NCI-H82 treated with DMSO at 0.1 percent for 48 hours (cell line): ENCODE data around the gene ZNF548.
"Not testable (repeated sequence)": the region's sequence is repeated elsewhere in the genome, so short reads cannot be mapped to it uniquely, and the experiment has no call there.

Experiments
- DNase-seq: peaks from one replicate; lab custom pipeline; 2025; ENCODE audit not compliant: unreplicated experiment; lab: John Stamatoyannopoulos, UW

ZNF548 gene

GRCh38 chr19:57389730-57390598 is at the start of gene ZNF548:
TSS of gene ZNF548 (plus strand) at chr19:57389854. CDS start at chr19:57390100, 246 bp downstream.
- DNase-seq = peak; percentile 95

GRCh38 chr19:57342582-57342981 is 47.1 kb upstream of the ZNF548 start:
- DNase-seq = no peak

GRCh38 chr19:57348136-57348535 is 41.5 kb upstream of the ZNF548 start:
- no peak for DNase-seq

GRCh38 chr19:57350877-57351805 is 38.5 kb upstream of the ZNF548 start, which contains the start of gene ZNF304:
TSS of gene ZNF304 (plus strand) at chr19:57351271. CDS start at chr19:57351665, 394 bp downstream.
- peak; percentile 79 for DNase-seq

GRCh38 chr19:57351867-57352266 is 37.8 kb upstream of the ZNF548 start:
- no peak for DNase-seq

- DNase-seq = no peak
Observed at GRCh38 chr19:57355916-57356315, 33.7 kb upstream of the ZNF548 start.

- no peak for DNase-seq
Observed at GRCh38 chr19:57357406-57357805, 32.2 kb upstream of the ZNF548 start.

- DNase-seq = no peak
Observed at GRCh38 chr19:57359300-57359699, 30.4 kb upstream of the ZNF548 start.

- DNase-seq = no peak
Observed at GRCh38 chr19:57362419-57362818, 27.2 kb upstream of the ZNF548 start.

- peak; percentile 91 for DNase-seq
Observed at GRCh38 chr19:57362997-57363687, 26.5 kb upstream of the ZNF548 start, which contains the start of the genes TRAPPC2B and ZNF547. TSS of gene TRAPPC2B (plus strand) at chr19:57363551. CDS start at chr19:57364834, 1,283 bp downstream. TSS of gene ZNF547 (plus strand) at chr19:57363551. CDS start at chr19:57368556, 5,005 bp downstream.

GRCh38 chr19:57363688-57364181 is 25.9 kb upstream of the ZNF548 start:
- no peak for DNase-seq

- no peak for DNase-seq
Observed at GRCh38 chr19:57366776-57367175, 22.9 kb upstream of the ZNF548 start.

GRCh38 chr19:57374179-57374578 is 15.5 kb upstream of the ZNF548 start:
- DNase-seq = no peak

GRCh38 chr19:57374647-57375046 is 15.0 kb upstream of the ZNF548 start:
- DNase-seq = not testable (repeated sequence)

- no peak for DNase-seq
Observed at GRCh38 chr19:57376151-57376550, 13.5 kb upstream of the ZNF548 start.

GRCh38 chr19:57377498-57378146 is 12.0 kb upstream of the ZNF548 start:
- no peak for DNase-seq

- DNase-seq = no peak
Observed at GRCh38 chr19:57380923-57381322, 8.7 kb upstream of the ZNF548 start.

GRCh38 chr19:57382806-57383488 is 6.7 kb upstream of the ZNF548 start:
- no peak for DNase-seq

GRCh38 chr19:57389194-57389729 is 392 bp upstream of the ZNF548 start:
- DNase-seq = no peak
